HG03097 (cell line): ENCODE data around the gene KIAA1210.
"Not testable (repeated sequence)": the region's sequence is repeated elsewhere in the genome, so short reads cannot be mapped to it uniquely, and the experiment has no call there.

ENCODE experiments used
- ATAC-seq: cut with Tn5 transposase; IDR thresholded peaks from one replicate; pipeline ENCODE4 v1.9.1; 2021; ENCODE audit not compliant: unreplicated experiment, low FRiP score

Gene KIAA1210

DNA sequence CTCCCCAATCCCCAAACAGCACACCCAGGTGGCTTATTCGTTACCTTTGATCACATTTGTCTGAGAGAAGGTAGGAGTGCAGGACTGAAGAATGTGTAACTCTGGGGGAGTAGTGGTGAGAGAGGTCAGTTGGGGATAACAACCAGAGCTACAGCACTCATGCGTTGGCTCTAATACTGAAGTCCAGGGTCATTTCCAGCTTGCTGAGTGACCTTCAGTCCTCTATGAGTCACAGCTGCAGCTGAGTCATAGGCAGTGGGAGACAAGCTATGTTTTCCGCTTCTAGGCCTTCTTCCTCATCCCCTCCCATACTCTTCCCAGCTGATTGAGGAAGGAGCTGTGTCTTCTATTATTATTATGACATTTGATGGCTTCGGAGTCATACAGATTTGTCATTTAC is 86.4 kb downstream of the KIAA1210 start:
- no peak for ATAC-seq

- ATAC-seq, result no peak
These were observed 87.2 kb downstream of the KIAA1210 start for GRCh38 chrX:119040432-119040831.

- ATAC-seq, result no peak
These were observed 91.2 kb downstream of the KIAA1210 start for GRCh38 chrX:119036107-119037029.

DNA sequence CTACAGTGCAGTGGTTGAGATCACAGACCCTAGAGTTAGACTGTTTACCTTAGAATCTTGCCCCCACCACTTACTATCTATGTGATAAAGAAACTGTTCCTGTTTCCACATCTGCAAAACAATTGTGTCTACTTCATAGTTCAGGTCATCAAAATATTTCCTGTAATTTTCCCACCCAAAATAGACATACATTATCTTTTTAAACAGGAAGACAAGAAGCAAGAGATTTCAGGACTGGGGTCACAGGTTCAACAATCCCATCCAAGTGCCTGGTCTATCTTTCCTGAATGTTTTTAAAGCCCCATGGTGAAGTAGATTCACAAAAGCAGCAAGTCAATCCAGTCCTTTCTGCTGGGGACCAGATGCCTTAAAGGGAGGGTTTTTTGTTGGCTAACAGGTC is 96.6 kb downstream of the KIAA1210 start:
- no peak for ATAC-seq

DNA sequence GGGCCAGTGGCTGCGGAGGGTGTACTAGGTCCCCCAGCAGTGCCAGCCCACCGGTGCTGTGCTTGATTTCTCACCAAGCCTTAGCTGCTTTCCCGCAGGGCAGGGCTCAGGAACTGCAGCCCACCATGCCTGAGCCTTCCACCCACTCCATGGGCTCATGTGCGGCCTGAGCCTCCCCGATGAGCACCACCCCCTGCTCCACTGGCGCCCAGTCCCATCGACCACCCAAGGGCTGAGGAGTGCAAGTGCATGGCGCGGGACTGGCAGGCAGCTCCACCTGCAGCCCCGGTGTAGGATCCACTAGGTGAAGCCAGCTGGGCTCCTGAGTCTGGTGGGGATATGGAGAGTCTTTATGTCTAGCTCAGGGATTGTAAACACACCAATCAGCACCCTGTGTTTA is 98.0 kb downstream of the KIAA1210 start:
- ATAC-seq, result not testable (repeated sequence)

GRCh38 chrX:119028733-119029330 is 98.8 kb downstream of the KIAA1210 start:
- ATAC-seq, result no peak
